ENCODE data around the gene GABPB1. TPM values are rescaled to one million over a fixed set of nuclear protein-coding genes. Genes with fewer than 3 reads are reported as not detected.

GABPB1 gene
- total RNA-seq, 1 donor from 2014 or later = 8.1 TPM

GRCh38 chr15:50262533-50262932 lies 92.5 kb downstream of the GABPB1 start:
- H3K4me3 ChIP-seq = no peak overlapping the region
- H3K36me3 ChIP-seq = no peaks in the 10 kb centered on the region
- H3K27me3 ChIP-seq (ENCODE audit: low read depth) = peaks cover 51% of the 10 kb centered on the region
- intact Hi-C loops (cut with micrococcal nuclease) = no loop called here
- H3K4me1 ChIP-seq = no peaks in the 10 kb centered on the region
- no peak overlapping the region for H3K27ac ChIP-seq (replicated peaks)
- no peaks in the 10 kb centered on the region for H3K9me3 ChIP-seq (replicated peaks)
- TF ChIP-seq, protein P1, sequence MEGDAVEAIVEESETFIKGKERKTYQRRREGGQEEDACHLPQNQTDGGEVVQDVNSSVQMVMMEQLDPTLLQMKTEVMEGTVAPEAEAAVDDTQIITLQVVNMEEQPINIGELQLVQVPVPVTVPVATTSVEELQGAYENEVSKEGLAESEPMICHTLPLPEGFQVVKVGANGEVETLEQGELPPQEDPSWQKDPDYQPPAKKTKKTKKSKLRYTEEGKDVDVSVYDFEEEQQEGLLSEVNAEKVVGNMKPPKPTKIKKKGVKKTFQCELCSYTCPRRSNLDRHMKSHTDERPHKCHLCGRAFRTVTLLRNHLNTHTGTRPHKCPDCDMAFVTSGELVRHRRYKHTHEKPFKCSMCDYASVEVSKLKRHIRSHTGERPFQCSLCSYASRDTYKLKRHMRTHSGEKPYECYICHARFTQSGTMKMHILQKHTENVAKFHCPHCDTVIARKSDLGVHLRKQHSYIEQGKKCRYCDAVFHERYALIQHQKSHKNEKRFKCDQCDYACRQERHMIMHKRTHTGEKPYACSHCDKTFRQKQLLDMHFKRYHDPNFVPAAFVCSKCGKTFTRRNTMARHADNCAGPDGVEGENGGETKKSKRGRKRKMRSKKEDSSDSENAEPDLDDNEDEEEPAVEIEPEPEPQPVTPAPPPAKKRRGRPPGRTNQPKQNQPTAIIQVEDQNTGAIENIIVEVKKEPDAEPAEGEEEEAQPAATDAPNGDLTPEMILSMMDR (IDR thresholded peaks at IDR 0.05; ENCODE audit: borderline replicate concordance) = no peak
- no peak for DNase-seq

GRCh38 chr15:50261981-50262380 lies 93.0 kb downstream of the GABPB1 start:
- no peaks in the 10 kb centered on the region for H3K4me1 ChIP-seq
- TF ChIP-seq, protein P1 (IDR thresholded peaks at IDR 0.05; ENCODE audit: borderline replicate concordance) = no peak
- H3K36me3 ChIP-seq = no peaks in the 10 kb centered on the region
- H3K4me3 ChIP-seq = no peak overlapping the region
- no peak for DNase-seq
- no peak overlapping the region for H3K27ac ChIP-seq (replicated peaks)
- intact Hi-C loops (cut with micrococcal nuclease) = no loop called here
- peaks cover 49% of the 10 kb centered on the region for H3K27me3 ChIP-seq (ENCODE audit: low read depth)
- H3K9me3 ChIP-seq (replicated peaks) = no peaks in the 10 kb centered on the region

DNA sequence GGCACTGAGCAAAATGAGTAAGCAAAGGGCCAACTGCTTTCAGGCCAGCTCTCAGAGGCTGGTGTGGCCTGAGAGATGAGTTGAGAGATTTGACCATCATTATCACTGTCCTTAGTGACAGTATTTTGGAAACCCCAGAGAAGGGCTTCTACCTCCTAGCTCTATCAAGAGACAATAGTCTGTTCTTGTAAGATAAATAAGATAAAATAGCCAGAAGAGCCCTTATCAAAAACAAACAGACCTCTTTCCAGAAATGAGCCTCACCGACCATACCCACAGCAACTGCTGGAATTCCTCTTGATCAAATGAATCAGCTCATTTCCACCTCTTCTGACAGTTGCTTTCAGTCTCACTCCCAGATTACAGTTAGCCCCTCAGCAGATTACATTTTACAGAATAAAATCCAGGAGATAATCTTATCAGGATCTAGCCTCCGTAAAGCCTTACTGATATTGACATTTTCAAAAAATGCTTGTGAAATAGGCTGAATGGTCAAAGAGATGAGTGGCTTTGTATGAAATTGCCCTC lies 94.0 kb downstream of the GABPB1 start:
- intact Hi-C loops (cut with micrococcal nuclease) = no loop called here
- no peak overlapping the region for H3K27ac ChIP-seq (replicated peaks)
- H3K36me3 ChIP-seq = no peaks in the 10 kb centered on the region
- TF ChIP-seq, protein P1 (IDR thresholded peaks at IDR 0.05; ENCODE audit: borderline replicate concordance) = no peak
- H3K9me3 ChIP-seq (replicated peaks) = no peaks in the 10 kb centered on the region
- no peak for DNase-seq
- no peak overlapping the region for H3K4me3 ChIP-seq
- peaks cover 40% of the 10 kb centered on the region for H3K27me3 ChIP-seq (ENCODE audit: low read depth)
- no peaks in the 10 kb centered on the region for H3K4me1 ChIP-seq

DNA sequence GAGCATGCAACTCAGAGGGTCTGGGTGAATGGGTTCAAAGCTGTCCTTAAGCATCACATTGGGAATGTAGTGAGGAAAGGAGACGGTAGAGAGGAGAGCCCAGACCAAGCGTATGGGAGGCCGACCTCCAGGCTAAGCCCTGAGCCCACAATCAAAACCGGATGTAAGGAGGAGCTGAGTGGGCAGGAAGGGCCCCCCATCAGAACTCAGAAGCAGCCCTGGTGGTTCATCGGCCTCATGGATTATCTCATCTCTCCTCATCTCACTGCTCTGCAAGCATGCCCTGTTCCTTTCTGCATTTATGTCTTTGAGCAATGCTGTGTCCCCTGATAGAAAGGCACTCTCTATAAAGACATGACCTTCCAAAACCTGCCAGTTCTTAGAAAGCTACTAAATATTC lies 95.7 kb downstream of the GABPB1 start:
- Histone ChIP-seq H3K27ac (replicated peaks) (no peak overlapping the region), H3K9me3 (replicated peaks) (no peaks in the 10 kb centered on the region), H3K36me3 (no peaks in the 10 kb centered on the region), H3K4me1 (no peaks in the 10 kb centered on the region), H3K4me3 (no peak overlapping the region), H3K27me3 (ENCODE audit: low read depth) (peaks cover 30% of the 10 kb centered on the region)
- TF ChIP-seq, protein P1 (IDR thresholded peaks at IDR 0.05; ENCODE audit: borderline replicate concordance) = no peak
- intact Hi-C loops (cut with micrococcal nuclease) = no loop called here
- DNase-seq = no peak

DNA sequence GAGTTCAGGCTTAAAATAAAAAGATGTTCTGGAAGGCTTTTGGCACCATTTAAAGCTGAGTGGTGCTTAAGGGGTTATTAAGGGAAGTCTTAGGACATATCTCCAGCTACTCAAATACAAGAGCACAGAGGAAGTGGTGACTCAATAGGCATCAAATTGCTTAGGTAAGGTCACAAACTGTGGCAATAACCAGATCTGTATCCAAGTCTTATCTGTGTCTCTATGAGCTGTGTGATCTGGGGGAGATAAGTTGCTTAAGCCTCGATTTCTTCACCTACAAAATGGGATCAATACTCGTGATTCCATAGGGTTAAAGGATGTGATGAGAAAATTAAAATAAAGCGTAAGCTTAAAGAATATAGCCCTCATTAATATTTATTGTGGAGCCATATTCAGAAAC lies 97.1 kb downstream of the GABPB1 start:
- H3K27me3 ChIP-seq (ENCODE audit: low read depth) = peaks cover 32% of the 10 kb centered on the region
- TF ChIP-seq, protein P1 (IDR thresholded peaks at IDR 0.05; ENCODE audit: borderline replicate concordance) = no peak
- no peak for DNase-seq
- H3K27ac ChIP-seq (replicated peaks) = no peak overlapping the region
- no peaks in the 10 kb centered on the region for H3K9me3 ChIP-seq (replicated peaks)
- H3K4me3 ChIP-seq = no peak overlapping the region
- H3K36me3 ChIP-seq = no peaks in the 10 kb centered on the region
- intact Hi-C loops (cut with micrococcal nuclease) = no loop called here
- H3K4me1 ChIP-seq = no peaks in the 10 kb centered on the region

Measured in left ventricle myocardium inferior (tissue), 1 donor.